Ovary (tissue), 9 donors: ENCODE results near the gene C4A. TPM values are rescaled to one million over a fixed set of nuclear protein-coding genes. Genes with fewer than 3 reads are reported as not detected.
"Not testable (repeated sequence)": the region's sequence is repeated elsewhere in the genome, so short reads cannot be mapped to it uniquely, and the experiment has no call there.

Experiments used
- DNase-seq, 5 donors: peaks; one replicate each; pipeline ENCODE4 v3.0.0-alpha.2; 2019 to 2020
- H3K27ac ChIP-seq, 2 donors: fragments of 200-600 bp; one replicate each; pipeline versions ENCODE4 v1.5.1 to v1.8.0; 2019 to 2022
- H3K27me3 ChIP-seq: fragments of 200-600 bp; one replicate; pipeline ENCODE4 v1.8.0; 2022
- H3K36me3 ChIP-seq: fragments of 200-600 bp; sonication (generic); one replicate; pipeline ENCODE4 v1.5.1; 2019
- H3K4me1 ChIP-seq: one replicate; pipeline ENCODE4 v1.8.1; 2013; ENCODE audit warnings: mild to moderate bottlenecking, moderate library complexity; ENCODE audit not compliant: insufficient read depth
- H3K4me3 ChIP-seq: fragments of 200-600 bp; sonication (generic); one replicate; pipeline ENCODE4 v1.5.1; 2017
- H3K9me3 ChIP-seq, 2 donors: fragments of 200-600 bp in 1 of 2; sonication (generic) in 1 of 2; one replicate each; pipeline versions ENCODE4 v1.5.1 to v1.8.1; 2013 to 2019; ENCODE audit warnings: mild to moderate bottlenecking in 1 of 2, moderate library complexity in 1 of 2
- WGBS, 3 donors: extraction: QIAGEN DNeasy Blood & Tissue Kit in 1 of 3; methylation state at CpG; one replicate each; pipeline versions ENCODE4 v1.1.5 to v1.1.7; 2013 to 2017; 5-methylcytosine and 5-hydroxymethylcytosine counted together
- intact Hi-C, 4 donors: fragments of 100-400 bp; cut with DNase I; formaldehyde crosslinking; loops; one replicate each; pipeline versions ENCODE4 v1.11.0 to v1.15.1; 2022 to 2023
- polyA plus RNA-seq, 2 donors: library from polyadenylated mRNA; stranded (reverse); fragments of 200-250 nt in 1 of 2; fragments of 350-450 nt in 1 of 2; fragmentation: Illumina TruSeq in 1 of 2; extraction: RNeasy Lipid Tissue Mini Kit (QIAGEN cat#74804) in 1 of 2; gene quantifications; one replicate each; pipeline ENCODE4 v1.2.3, GENCODE V29; 2013 to 2014
- total RNA-seq, 7 donors: library from RNA; depleted of rRNA in 2 of 7; stranded (reverse); fragments of >200 nt in 2 of 7; fragmentation: NEBNext Ultra II Directional in 3 of 7; extraction: Animal tissue kit (Norgen Biotek cat#: 25700) in 3 of 7; gene quantifications; one replicate each; pipeline versions ENCODE4 v1.1.0 to v1.2.4, GENCODE V29; 2016 to 2023
- donor health status: DM: no; HTN: no; CAD: no; lungs with moderate emphysema.
- donor health status: DM: no; HTN: no; CAD: no.
- donor health status: Bipolar disorder and iron deficiency.
- donor health status: DM: yes; HTN: yes; CAD: no.
- donor health status: DM: no; HTN: no; CAD: no.
- donor health status: DM: yes; HTN: yes; CAD: no.

C4A gene
- total and polyA plus RNA-seq, 9 donors, result 114 to 1,617 (median 248) TPM

DNA sequence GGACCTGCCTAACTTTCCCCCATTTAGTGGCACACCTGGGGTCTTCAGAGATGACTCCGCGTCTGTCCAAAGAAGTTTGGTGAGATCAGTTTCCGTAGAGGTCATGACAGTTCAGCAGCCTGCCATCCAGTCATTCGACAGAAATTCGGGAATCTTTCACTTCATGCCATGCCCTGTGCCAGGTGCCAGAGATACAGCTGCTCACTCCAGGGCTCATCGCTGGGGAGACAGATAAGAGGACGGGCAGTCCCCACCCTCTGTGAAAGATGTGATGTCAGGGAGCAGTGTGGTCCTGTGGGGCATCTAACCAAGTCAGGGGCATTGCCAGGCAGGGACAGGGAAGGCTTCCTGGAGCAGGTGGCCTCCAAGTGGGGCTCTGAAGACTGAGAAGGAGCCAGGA lies 21.4 kb downstream of the C4A start:
- H3K27ac ChIP-seq, H3K27me3 ChIP-seq, DNase-seq, H3K36me3 ChIP-seq, H3K9me3 ChIP-seq, intact Hi-C loops, H3K4me3 ChIP-seq, H3K4me1 ChIP-seq: not testable (repeated sequence)
- WGBS, 3 donors, result no CpG with 5 or more reads among the region's 7 CpGs

DNA sequence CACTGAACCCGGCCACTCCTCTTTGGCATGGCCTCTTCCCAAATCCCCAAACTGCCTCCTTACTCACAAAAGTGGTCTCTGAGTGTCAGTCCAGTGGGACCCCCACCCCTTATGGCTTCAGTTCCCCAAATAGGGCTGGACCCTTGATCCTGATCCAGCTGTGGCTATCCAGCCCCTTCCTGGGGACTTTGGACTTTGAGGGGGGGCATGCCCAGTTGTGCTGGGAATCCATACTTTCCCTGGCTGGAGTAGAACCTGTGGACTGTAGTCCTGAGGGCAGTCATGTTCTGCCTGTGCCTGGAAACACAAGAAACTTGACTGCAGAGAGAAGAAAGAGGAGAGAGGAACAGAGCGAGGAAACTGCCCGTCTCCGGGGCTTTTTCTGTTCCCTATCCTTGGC lies 22.5 kb downstream of the C4A start:
- intact Hi-C loops, H3K4me3 ChIP-seq, H3K27me3 ChIP-seq, H3K36me3 ChIP-seq, H3K27ac ChIP-seq, H3K4me1 ChIP-seq, H3K9me3 ChIP-seq: not testable (repeated sequence)
- DNase-seq, result peak in 3 of 5 donors; percentile 6 to 21 (median 6)
- 81 to 84% (median 82%) methylated on average over 3 to 4 of the region's 4 CpGs for WGBS, 3 donors

- H3K9me3 ChIP-seq, H3K27ac ChIP-seq, intact Hi-C loops, H3K36me3 ChIP-seq, H3K4me3 ChIP-seq, H3K27me3 ChIP-seq, H3K4me1 ChIP-seq: not testable (repeated sequence)
- WGBS, 3 donors, result 55 to 71% (median 59%) methylated on average over 8 to 9 of the region's 13 CpGs
- DNase-seq, result peak in 1 of 5 donors; percentile 27
Measured at GRCh38 chr6:32004864-32005537, 23.1 kb downstream of the C4A start.

DNA sequence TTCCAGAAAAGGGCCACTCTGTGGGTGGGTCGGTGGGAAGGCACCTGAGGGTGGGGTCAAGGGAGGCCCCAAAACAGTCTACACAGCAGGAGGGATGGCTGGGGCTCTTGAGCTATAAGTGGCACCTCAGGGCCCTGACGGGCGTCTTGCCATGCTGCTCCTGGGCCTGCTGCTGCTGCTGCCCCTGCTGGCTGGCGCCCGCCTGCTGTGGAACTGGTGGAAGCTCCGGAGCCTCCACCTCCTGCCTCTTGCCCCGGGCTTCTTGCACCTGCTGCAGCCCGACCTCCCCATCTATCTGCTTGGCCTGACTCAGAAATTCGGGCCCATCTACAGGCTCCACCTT lies 23.7 kb downstream of the C4A start:
- H3K36me3 ChIP-seq, H3K4me3 ChIP-seq, H3K4me1 ChIP-seq, H3K9me3 ChIP-seq, H3K27ac ChIP-seq, intact Hi-C loops, H3K27me3 ChIP-seq: not testable (repeated sequence)
- WGBS, 3 donors, result 71 to 82% (median 74%) methylated on average over 1 to 9 of the region's 9 CpGs
- peak in 4 of 5 donors; percentile 9 to 50 (median 26) for DNase-seq

DNA sequence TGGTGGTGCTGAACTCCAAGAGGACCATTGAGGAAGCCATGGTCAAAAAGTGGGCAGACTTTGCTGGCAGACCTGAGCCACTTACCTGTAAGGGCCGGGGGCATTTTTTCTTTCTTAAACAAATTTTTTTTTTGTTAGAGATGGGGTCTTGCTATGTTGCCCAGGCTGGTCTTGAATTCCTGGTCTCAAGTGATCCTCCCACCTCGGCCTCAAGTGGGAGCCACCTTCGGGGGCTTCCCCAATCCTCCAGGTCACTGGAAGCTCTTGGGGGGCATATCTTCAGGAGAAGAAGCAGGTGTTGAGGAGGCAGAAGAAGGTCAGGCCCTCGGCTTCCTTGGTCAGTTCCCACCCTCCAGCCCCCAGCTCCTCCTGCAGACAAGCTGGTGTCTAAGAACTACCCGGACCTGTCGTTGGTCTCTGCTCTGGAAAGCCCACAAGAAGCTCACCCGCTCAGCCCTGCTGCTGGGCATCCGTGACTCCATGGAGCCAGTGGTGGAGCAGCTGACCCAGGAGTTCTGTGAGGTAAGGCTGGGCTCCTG lies 24.2 kb downstream of the C4A start:
- 53 to 86% (median 73%) methylated on average over 8 of the region's 8 CpGs for WGBS, 3 donors
- H3K9me3 ChIP-seq, H3K4me3 ChIP-seq, intact Hi-C loops, H3K27ac ChIP-seq, H3K4me1 ChIP-seq, H3K36me3 ChIP-seq, H3K27me3 ChIP-seq: not testable (repeated sequence)
- peak in 3 of 5 donors; percentile 7 to 33 (median 20) for DNase-seq

- H3K4me1 ChIP-seq, H3K27me3 ChIP-seq, H3K27ac ChIP-seq, intact Hi-C loops, H3K36me3 ChIP-seq, H3K9me3 ChIP-seq, H3K4me3 ChIP-seq: not testable (repeated sequence)
- WGBS, 3 donors, result 74 to 88% (median 78%) methylated on average over 3 to 12 of the region's 12 CpGs
- DNase-seq, result peak in 4 of 5 donors; percentile 8 to 45 (median 14)
Measured at GRCh38 chr6:32007086-32007485, 25.2 kb downstream of the C4A start.

DNA sequence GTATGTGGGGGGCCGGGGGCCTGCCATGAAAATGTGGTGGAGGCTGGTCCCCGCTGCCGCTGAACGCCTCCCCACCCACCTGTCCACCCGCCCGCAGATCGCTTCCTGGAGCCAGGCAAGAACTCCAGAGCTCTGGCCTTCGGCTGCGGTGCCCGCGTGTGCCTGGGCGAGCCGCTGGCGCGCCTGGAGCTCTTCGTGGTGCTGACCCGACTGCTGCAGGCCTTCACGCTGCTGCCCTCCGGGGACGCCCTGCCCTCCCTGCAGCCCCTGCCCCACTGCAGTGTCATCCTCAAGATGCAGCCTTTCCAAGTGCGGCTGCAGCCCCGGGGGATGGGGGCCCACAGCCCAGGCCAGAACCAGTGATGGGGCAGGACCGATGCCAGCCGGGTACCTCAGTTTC lies 26.2 kb downstream of the C4A start:
- intact Hi-C loops, H3K4me1 ChIP-seq, H3K27me3 ChIP-seq, H3K4me3 ChIP-seq, H3K27ac ChIP-seq, H3K36me3 ChIP-seq, H3K9me3 ChIP-seq: not testable (repeated sequence)
- DNase-seq, result peak in 2 of 5 donors; percentile 9
- WGBS, 3 donors, result no CpG with 5 or more reads among the region's 24 CpGs

DNA sequence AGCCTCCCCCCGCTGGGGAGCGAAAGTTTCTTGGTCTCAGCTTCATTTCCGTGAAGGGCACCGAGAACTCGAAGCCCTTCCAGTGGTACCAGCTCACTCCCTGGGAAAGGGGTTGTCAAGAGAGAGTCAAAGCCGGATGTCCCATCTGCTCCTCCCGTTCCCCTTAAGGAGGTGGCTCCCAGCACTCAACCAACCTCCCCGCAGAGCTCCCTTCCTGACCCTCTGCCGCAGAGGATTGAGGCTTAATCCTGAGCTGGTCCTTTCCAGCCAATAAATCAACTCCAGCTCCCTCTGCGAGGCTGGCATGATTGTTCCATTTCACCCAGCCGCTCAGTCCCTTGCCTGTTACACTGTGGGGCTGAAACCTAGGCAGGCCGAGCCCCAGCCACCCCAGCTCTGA lies 26.8 kb downstream of the C4A start:
- WGBS, 3 donors, result 20 to 60% (median 56%) methylated on average over 1 to 6 of the region's 12 CpGs
- H3K27ac ChIP-seq, H3K4me1 ChIP-seq, H3K36me3 ChIP-seq, H3K4me3 ChIP-seq, intact Hi-C loops, H3K27me3 ChIP-seq, H3K9me3 ChIP-seq: not testable (repeated sequence)
- DNase-seq, result peak in 3 of 5 donors; percentile 8 to 13 (median 8)

DNA sequence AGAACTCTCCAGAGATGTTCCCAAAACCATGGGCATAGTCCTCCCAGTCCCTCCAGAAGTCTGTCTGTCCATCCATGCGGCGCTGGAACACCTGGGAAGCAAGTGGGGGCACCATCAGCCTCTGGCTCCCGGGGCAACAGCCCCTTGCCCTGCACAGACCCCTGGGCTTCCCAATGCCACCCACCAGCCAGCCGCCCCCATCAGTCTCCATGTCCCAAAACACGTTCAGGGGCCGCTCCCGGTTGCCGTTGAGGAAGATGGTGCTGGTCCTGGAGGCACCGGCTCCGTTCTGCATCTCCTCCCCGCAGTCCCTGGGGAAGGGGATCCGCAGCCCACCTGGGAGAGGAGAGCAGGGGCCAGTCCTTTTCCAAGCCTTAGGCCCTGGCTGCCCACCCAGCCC lies 27.7 kb downstream of the C4A start:
- 67 to 92% (median 92%) methylated on average over 5 to 10 of the region's 12 CpGs for WGBS, 3 donors
- H3K4me3 ChIP-seq, H3K27me3 ChIP-seq, intact Hi-C loops, H3K27ac ChIP-seq, H3K36me3 ChIP-seq, H3K4me1 ChIP-seq, H3K9me3 ChIP-seq: not testable (repeated sequence)
- DNase-seq, result peak in 4 of 5 donors; percentile 6 to 27 (median 16)

DNA sequence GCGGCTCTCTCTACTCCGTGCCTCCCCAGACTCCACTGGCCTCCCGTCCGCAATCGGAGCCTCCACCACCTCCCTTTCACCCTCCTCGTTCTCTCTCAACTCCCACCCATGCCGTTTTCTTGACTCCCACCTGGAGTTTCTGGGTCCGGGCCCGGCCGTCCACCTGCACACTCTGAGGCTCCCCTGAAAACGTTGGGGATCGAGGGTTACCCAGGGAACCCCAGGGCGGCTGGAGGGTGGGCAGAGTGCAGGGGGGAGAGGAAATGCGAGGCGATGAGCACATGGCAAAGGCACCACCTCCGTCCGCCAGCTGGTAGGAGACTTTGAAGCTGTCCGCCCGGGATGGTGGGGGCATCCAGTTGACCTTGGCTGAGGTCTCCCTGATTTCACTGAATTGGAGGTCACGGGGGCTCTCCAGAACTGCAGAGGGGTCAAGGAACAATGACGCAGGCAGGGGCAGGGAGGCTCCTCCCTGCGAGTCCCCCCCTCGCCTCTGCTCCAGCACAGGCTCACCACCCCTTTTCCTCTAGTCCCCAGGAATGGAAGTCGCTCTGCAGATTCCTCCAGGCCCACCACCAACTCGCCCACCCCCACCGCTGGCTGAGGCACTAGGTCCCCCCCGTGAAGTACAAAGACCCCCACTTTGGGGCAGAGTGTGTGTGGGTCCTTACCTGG lies 29.1 kb downstream of the C4A start:
- 36 to 65% (median 44%) methylated on average over 12 to 21 of the region's 27 CpGs for WGBS, 3 donors
- H3K27me3 ChIP-seq, H3K4me1 ChIP-seq, H3K4me3 ChIP-seq, intact Hi-C loops, H3K27ac ChIP-seq, H3K9me3 ChIP-seq, H3K36me3 ChIP-seq: not testable (repeated sequence)
- DNase-seq, result peak; percentile 18 to 61 (median 48)

GRCh38 chr6:32012941-32013617 lies 31.2 kb downstream of the C4A start:
- H3K9me3 ChIP-seq, H3K36me3 ChIP-seq, H3K27me3 ChIP-seq, H3K27ac ChIP-seq, intact Hi-C loops, H3K4me3 ChIP-seq, H3K4me1 ChIP-seq: not testable (repeated sequence)
- 53 to 64% (median 61%) methylated on average over 14 to 17 of the region's 17 CpGs for WGBS, 3 donors
- peak; percentile 43 to 74 (median 64) for DNase-seq

DNA sequence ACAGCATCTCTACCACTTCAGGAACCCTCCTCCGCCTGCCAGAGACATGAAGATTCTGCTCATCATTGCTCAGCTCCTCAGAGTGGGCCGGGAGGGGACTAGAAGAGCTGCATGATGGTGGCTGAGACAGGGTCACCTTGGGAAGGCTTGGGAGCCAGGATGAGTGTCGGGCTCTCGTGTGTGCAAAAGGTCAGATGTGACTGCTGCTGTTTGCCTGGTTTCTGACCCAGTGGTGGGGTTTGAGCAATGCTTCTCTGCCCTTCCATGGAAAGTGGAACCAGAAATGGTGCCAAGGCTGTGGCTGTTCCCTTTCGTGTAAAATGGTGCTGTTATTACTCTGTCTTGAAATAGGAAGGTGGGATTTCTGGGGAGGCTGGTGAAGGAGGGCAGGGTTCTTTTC lies 31.9 kb downstream of the C4A start:
- H3K9me3 ChIP-seq, H3K36me3 ChIP-seq, DNase-seq, H3K4me1 ChIP-seq, H3K4me3 ChIP-seq, intact Hi-C loops, H3K27ac ChIP-seq, H3K27me3 ChIP-seq: not testable (repeated sequence)
- WGBS, 3 donors, result no CpG with 5 or more reads among the region's 5 CpGs
